HG02642 (cell line): ENCODE measurements around the gene ADNP2.

ENCODE experiments used
- ATAC-seq: cut with Tn5 transposase; IDR thresholded peaks from one replicate; pipeline ENCODE4 v1.9.1; 2021; ENCODE audit warnings: mild to moderate bottlenecking; ENCODE audit not compliant: unreplicated experiment, poor library complexity

The ADNP2 gene

GRCh38 chr18:80108739-80109675, at the start of gene ADNP2:
Gene ADNP2 (plus strand): TSS chr18:80109262. CDS start chr18:80117543, 8,281 bp downstream.
- peak; percentile 69 for ATAC-seq

- ATAC-seq = no peak
Measured at GRCh38 chr18:80059945-80060344, 49.1 kb upstream of the ADNP2 start.

GRCh38 chr18:80065705-80066104, 43.4 kb upstream of the ADNP2 start:
- ATAC-seq = no peak

GRCh38 chr18:80067321-80067720, 41.7 kb upstream of the ADNP2 start:
- no peak for ATAC-seq

GRCh38 chr18:80067897-80068296, 41.2 kb upstream of the ADNP2 start:
- ATAC-seq = no peak

- no peak for ATAC-seq
Measured at GRCh38 chr18:80068571-80069272, 40.3 kb upstream of the ADNP2 start.

GRCh38 chr18:80070825-80071224, 38.2 kb upstream of the ADNP2 start:
- ATAC-seq = no peak

- ATAC-seq = no peak
Measured at GRCh38 chr18:80074183-80074582, 34.9 kb upstream of the ADNP2 start.

GRCh38 chr18:80074697-80075096, 34.4 kb upstream of the ADNP2 start:
- no peak for ATAC-seq

- ATAC-seq = no peak
Measured at GRCh38 chr18:80075940-80076339, 33.1 kb upstream of the ADNP2 start.

- no peak for ATAC-seq
Measured at GRCh38 chr18:80076379-80076778, 32.7 kb upstream of the ADNP2 start.

- ATAC-seq = no peak
Measured at GRCh38 chr18:80077873-80078272, 31.2 kb upstream of the ADNP2 start.

GRCh38 chr18:80086281-80086680, 22.8 kb upstream of the ADNP2 start:
- ATAC-seq = no peak

GRCh38 chr18:80088036-80088435, 21.0 kb upstream of the ADNP2 start:
- ATAC-seq = no peak

- ATAC-seq = no peak
Measured at GRCh38 chr18:80088823-80089222, 20.2 kb upstream of the ADNP2 start.

- ATAC-seq = no peak
Measured at GRCh38 chr18:80095414-80095813, 13.6 kb upstream of the ADNP2 start.

GRCh38 chr18:80096032-80096565, 13.0 kb upstream of the ADNP2 start:
- ATAC-seq = no peak

- ATAC-seq = no peak
Measured at GRCh38 chr18:80097201-80097600, 11.9 kb upstream of the ADNP2 start.

- no peak for ATAC-seq
Measured at GRCh38 chr18:80103231-80103630, 5.8 kb upstream of the ADNP2 start.

GRCh38 chr18:80104364-80104779, 4.7 kb upstream of the ADNP2 start:
- no peak for ATAC-seq
